22Rv1 (cell line): ENCODE measurements around the gene HEXD.

Experiments
- H3K27ac ChIP-seq: fragments of 450-650 bp; 2 replicates; pipeline ENCODE4 v1.5.1; 2017
- CTCF ChIP-seq: fragments of 450-650 bp; IDR thresholded peaks from 2 replicates; pipeline ENCODE4 v1.5.1; 2017; ENCODE audit warnings: mild to moderate bottlenecking
- ZFX ChIP-seq: fragments of 450-650 bp; IDR thresholded peaks from 2 replicates; pipeline ENCODE4 v1.6.1; 2017; ENCODE audit warnings: antibody characterized with exemption, borderline replicate concordance

Gene HEXD

GRCh38 chr17:82416264-82416663, 1.9 kb upstream of the HEXD start:
- TF ChIP-seq CTCF, result no peak
- no peak for TF ChIP-seq ZFX
- H3K27ac ChIP-seq, result no peak overlapping the region

- no peak for TF ChIP-seq ZFX
- TF ChIP-seq CTCF, result peak; percentile 9; the same call in 1 of the 2 replicates
- H3K27ac ChIP-seq, result no peak overlapping the region
Observed at GRCh38 chr17:82416771-82417170, 1.4 kb upstream of the HEXD start.

GRCh38 chr17:82419540-82419939, 1.4 kb downstream of the HEXD start:
- TF ChIP-seq CTCF (no peak), ZFX (no peak)
- H3K27ac ChIP-seq, result no peak overlapping the region

- no peak overlapping the region for H3K27ac ChIP-seq
- no peak for TF ChIP-seq ZFX
- peak; percentile 84 for TF ChIP-seq CTCF
Observed at GRCh38 chr17:82424001-82424862, 6.1 kb downstream of the HEXD start.

GRCh38 chr17:82424863-82425159, 6.7 kb downstream of the HEXD start:
- TF ChIP-seq ZFX (no peak), CTCF (peak; percentile 8; the same call in 1 of the 2 replicates)
- no peak overlapping the region for H3K27ac ChIP-seq

GRCh38 chr17:82428546-82428945, 10.4 kb downstream of the HEXD start:
- no peak overlapping the region for H3K27ac ChIP-seq

More at GRCh38 chr17:82428546-82428945, 10.4 kb downstream of the HEXD start:
- TF ChIP-seq CTCF (no peak), ZFX (no peak)
